Esophagus (tissue), 2 donors: Measurements from ENCODE around the gene CPN2. TPM values are rescaled to one million over a fixed set of nuclear protein-coding genes. Genes with fewer than 3 reads are reported as not detected.

ENCODE experiments used
- H3K27ac ChIP-seq, 2 donors: one replicate each; pipeline ENCODE4 v1.5.1; 2013; ENCODE audit warnings: low read depth in 2 of 2, mild to moderate bottlenecking in 2 of 2, inconsistent platforms in 1 of 2, low read length in 1 of 2, moderate library complexity in 1 of 2
- H3K27me3 ChIP-seq, 2 donors: one replicate each; pipeline ENCODE4 v1.6.1; 2013; ENCODE audit warnings: low read length in 2 of 2, control low read depth in 1 of 2, mild to moderate bottlenecking in 1 of 2; ENCODE audit not compliant: insufficient read depth in 2 of 2, control insufficient read depth in 1 of 2
- H3K36me3 ChIP-seq, 2 donors: one replicate each; pipeline ENCODE4 v1.6.1; 2013; ENCODE audit warnings: low read length in 1 of 2; ENCODE audit not compliant: control insufficient read depth in 2 of 2, insufficient read depth in 2 of 2
- H3K4me1 ChIP-seq, 2 donors: one replicate each; pipeline ENCODE4 v1.6.1; 2013; ENCODE audit warnings: low read length in 1 of 2; ENCODE audit not compliant: control insufficient read depth in 2 of 2, insufficient read depth in 2 of 2
- H3K4me3 ChIP-seq, 2 donors: one replicate each; pipeline ENCODE4 v1.5.1; 2013; ENCODE audit warnings: low read length in 2 of 2, mild to moderate bottlenecking in 2 of 2, low read depth in 1 of 2, moderate library complexity in 1 of 2
- H3K9me3 ChIP-seq, 2 donors: one replicate each; pipeline ENCODE4 v1.6.1; 2013; ENCODE audit warnings: mild to moderate bottlenecking in 2 of 2, low read depth in 1 of 2, low read length in 1 of 2, moderate library complexity in 1 of 2; ENCODE audit not compliant: control insufficient read depth in 2 of 2, insufficient read depth in 1 of 2
- WGBS, 2 donors: extraction: QIAGEN DNeasy Blood & Tissue Kit; methylation state at CpG; one replicate each; pipeline ENCODE4 v1.1.7; 2013; 5-methylcytosine and 5-hydroxymethylcytosine counted together
- polyA plus RNA-seq, 2 donors: library from polyadenylated mRNA; stranded (reverse); fragments of 200-250 nt; gene quantifications; one replicate each; pipeline ENCODE4 v1.2.3, GENCODE V29; 2013
- donor health status: healthy with polysubstance abuse.
- donor health status: Bipolar disorder and iron deficiency.

CPN2 gene
- polyA plus RNA-seq, 2 donors = 0.02 TPM; not detected in 1

DNA sequence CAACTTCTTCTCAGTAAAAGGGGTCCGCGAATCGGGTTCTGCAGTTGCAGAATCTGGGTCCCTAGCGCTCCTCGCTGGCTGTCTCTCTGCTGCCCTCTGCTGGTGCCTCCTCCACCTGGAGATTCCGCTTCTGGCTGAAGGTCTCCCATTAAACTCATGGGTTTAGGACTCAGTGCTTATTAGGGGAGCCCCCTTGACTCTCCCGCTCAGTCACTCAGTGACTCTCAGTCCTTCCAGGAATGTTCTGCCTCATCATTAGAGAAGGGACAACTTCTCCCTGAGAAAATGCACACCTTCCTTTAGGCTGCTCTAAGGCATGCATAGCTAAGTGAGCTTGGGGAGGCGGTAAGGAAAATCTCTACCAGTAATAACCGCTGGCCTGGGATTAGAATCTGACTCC lies 7.1 kb downstream of the CPN2 start:
- H3K27ac ChIP-seq = no peak overlapping the region
- no peaks in the 10 kb centered on the region for H3K36me3 ChIP-seq
- no peaks in the 10 kb centered on the region for H3K27me3 ChIP-seq
- H3K4me1 ChIP-seq = no peaks in the 10 kb centered on the region
- H3K9me3 ChIP-seq = no peaks in the 10 kb centered on the region
- no peak overlapping the region for H3K4me3 ChIP-seq
- 26 to 33% methylated on average over 9 of the region's 9 CpGs for WGBS, 2 donors

DNA sequence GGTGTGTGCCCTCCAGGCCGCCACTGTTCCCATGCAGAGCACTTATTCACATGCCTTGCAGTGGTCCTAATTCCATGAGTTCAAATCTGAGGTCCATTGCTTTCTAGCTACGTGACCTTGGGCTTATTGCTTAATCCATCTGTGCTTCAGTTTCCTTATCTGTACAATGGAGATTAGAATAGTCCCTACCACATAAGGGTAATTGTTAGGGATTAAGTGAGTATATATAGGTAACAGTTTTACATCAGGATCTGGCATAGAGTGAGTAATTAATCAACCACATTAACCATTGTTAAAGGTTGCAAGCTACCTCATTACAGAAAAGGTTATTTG lies 7.6 kb downstream of the CPN2 start:
- no peaks in the 10 kb centered on the region for H3K9me3 ChIP-seq
- no peaks in the 10 kb centered on the region for H3K36me3 ChIP-seq
- H3K27ac ChIP-seq = no peak overlapping the region
- no peaks in the 10 kb centered on the region for H3K4me1 ChIP-seq
- no peaks in the 10 kb centered on the region for H3K27me3 ChIP-seq
- 80 to 85% methylated on average over 2 of the region's 2 CpGs for WGBS, 2 donors
- no peak overlapping the region for H3K4me3 ChIP-seq

GRCh38 chr3:194342861-194343560 lies 8.1 kb downstream of the CPN2 start:
- 84 to 88% methylated on average over 9 of the region's 9 CpGs for WGBS, 2 donors
- H3K9me3 ChIP-seq = no peaks in the 10 kb centered on the region
- H3K4me3 ChIP-seq = no peak overlapping the region
- no peaks in the 10 kb centered on the region for H3K4me1 ChIP-seq
- no peaks in the 10 kb centered on the region for H3K27me3 ChIP-seq
- no peak overlapping the region for H3K27ac ChIP-seq
- H3K36me3 ChIP-seq = no peaks in the 10 kb centered on the region

DNA sequence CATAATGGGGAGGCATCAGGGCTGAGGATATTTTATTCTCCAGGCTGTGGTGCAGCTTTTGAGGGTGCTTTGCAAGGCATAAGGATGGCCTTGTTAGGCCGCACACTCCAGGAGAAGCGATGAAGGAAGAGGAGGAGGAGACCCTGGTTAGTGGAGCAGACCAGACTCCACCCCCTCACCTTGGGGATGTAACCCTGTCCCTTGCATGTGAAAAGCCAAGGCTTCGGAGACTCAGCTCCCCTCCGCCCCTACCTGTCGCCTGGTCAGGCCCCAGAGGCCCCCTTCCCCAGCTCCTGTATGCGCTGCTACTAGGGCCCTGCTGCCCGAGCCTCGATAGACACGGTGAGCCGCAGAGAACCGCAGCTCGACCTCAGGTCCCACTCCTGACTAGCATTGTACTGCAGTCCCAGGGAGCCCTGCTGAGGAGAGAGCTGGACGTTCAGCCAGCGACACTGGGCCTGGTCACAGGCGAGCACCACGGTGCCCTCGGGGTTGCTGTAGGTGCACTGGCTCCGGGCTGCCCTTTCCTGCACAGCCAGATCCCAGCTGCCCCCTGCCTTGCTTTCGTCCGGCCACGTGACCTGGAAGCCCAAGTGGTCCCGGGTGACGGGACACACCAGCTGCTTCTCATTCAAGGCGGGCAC lies 10.2 kb downstream of the CPN2 start:
- no peaks in the 10 kb centered on the region for H3K27me3 ChIP-seq
- no peaks in the 10 kb centered on the region for H3K36me3 ChIP-seq
- no peaks in the 10 kb centered on the region for H3K9me3 ChIP-seq
- WGBS, 2 donors = 91 to 94% methylated on average over 24 of the region's 24 CpGs
- H3K4me1 ChIP-seq = no peaks in the 10 kb centered on the region
- H3K4me3 ChIP-seq = no peak overlapping the region
- H3K27ac ChIP-seq = no peak overlapping the region

DNA sequence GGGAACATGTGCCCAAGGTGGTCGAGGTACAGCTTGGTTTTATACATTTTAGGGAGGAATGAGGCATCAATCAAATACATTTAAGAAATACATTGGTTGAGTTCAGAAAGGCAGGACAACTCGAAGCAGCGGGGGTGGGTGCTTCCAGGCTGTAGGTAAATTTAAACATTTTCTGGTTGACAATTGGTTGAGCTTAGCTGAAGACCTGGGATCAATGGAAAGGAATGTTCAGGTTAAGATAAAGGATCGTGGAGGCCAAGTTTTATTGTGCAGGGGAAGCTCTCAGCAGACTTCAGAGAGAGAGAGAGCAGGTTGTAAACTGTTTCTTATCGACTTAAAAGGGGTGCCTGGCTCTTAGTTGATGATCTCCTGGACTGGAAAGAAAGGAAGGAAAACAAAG lies 11.3 kb downstream of the CPN2 start:
- no peaks in the 10 kb centered on the region for H3K4me1 ChIP-seq
- 57 to 61% methylated on average over 5 of the region's 5 CpGs for WGBS, 2 donors

GRCh38 chr3:194339356-194339755 lies 11.8 kb downstream of the CPN2 start:
- WGBS, 2 donors = 82 to 89% methylated on average over 9 of the region's 9 CpGs
- Histone ChIP-seq H3K36me3 (no peaks in the 10 kb centered on the region), H3K4me3 (no peak overlapping the region), H3K27ac (no peak overlapping the region), H3K27me3 (no peaks in the 10 kb centered on the region), H3K9me3 (no peaks in the 10 kb centered on the region), H3K4me1 (no peaks in the 10 kb centered on the region)

More for the DNA sequence above, 11.3 kb downstream of the CPN2 start:
- no peaks in the 10 kb centered on the region for H3K27me3 ChIP-seq
- H3K9me3 ChIP-seq = no peaks in the 10 kb centered on the region
- H3K4me3 ChIP-seq = no peak overlapping the region
- H3K36me3 ChIP-seq = no peaks in the 10 kb centered on the region
- no peak overlapping the region for H3K27ac ChIP-seq

- Histone ChIP-seq H3K27me3 (no peaks in the 10 kb centered on the region), H3K4me1 (no peaks in the 10 kb centered on the region), H3K4me3 (no peak overlapping the region), H3K9me3 (no peaks in the 10 kb centered on the region), H3K36me3 (no peaks in the 10 kb centered on the region), H3K27ac (peak overlapping the region in 1 of 2 donors; percentile 4)
- WGBS, 2 donors = 66 to 71% methylated on average over 13 of the region's 13 CpGs
Observed at GRCh38 chr3:194337965-194338753, 13.0 kb downstream of the CPN2 start.

- WGBS, 2 donors = 87 to 88% methylated on average over 17 of the region's 17 CpGs
- Histone ChIP-seq H3K27me3 (no peaks in the 10 kb centered on the region), H3K36me3 (no peaks in the 10 kb centered on the region), H3K4me1 (peaks cover 3 to 4% of the 10 kb centered on the region in 2 donors), H3K4me3 (no peak overlapping the region), H3K9me3 (no peaks in the 10 kb centered on the region), H3K27ac (no peak overlapping the region)
Observed at GRCh38 chr3:194336601-194337355, 14.3 kb downstream of the CPN2 start.

- WGBS, 2 donors = 30 to 33% methylated on average over 15 of the region's 15 CpGs
- Histone ChIP-seq H3K9me3 (no peaks in the 10 kb centered on the region), H3K36me3 (no peaks in the 10 kb centered on the region), H3K27ac (no peak overlapping the region), H3K4me1 (peaks cover 9 to 20% of the 10 kb centered on the region in 2 donors), H3K27me3 (no peaks in the 10 kb centered on the region), H3K4me3 (peak overlapping the region in 1 of 2 donors; percentile 40)
Observed at GRCh38 chr3:194333981-194334320, 17.2 kb downstream of the CPN2 start.
